SK-N-SH treated with all-trans-retinoic acid at 6 μM for 48 hours (cell line): ENCODE data around the gene NOCT.
A peak's percentile ranks its signal among the peaks of the same experiment; 100 is the strongest.

Experiments
- ATAC-seq: fragments of 200-7000 bp; cut with Tn5 transposase; 3 replicates; pipeline ENCODE4 v1.9.1; 2020; ENCODE audit warnings: mild to moderate bottlenecking, moderate library complexity
- ARNTL ChIP-seq: fragments of 450-650 bp; formaldehyde crosslinking; IDR thresholded peaks from 2 replicates; pipeline ENCODE4 v1.5.0; 2020; ENCODE audit warnings: low read depth, mild to moderate bottlenecking, moderate library complexity, borderline replicate concordance
- BACH2 ChIP-seq: fragments of 250-450 bp; sonication (Bioruptor Pico); IDR thresholded peaks from 2 replicates; pipeline ENCODE4 v1.9.0; 2021; ENCODE audit warnings: mild to moderate bottlenecking, borderline replicate concordance
- CSDC2 ChIP-seq: fragments of 250-450 bp; sonication (Bioruptor Pico); IDR thresholded peaks from 2 replicates; pipeline ENCODE4 v1.5.0; 2020; ENCODE audit warnings: mild to moderate bottlenecking, moderate library complexity
- ESRRG ChIP-seq: fragments of 250-450 bp; sonication (Bioruptor Pico); IDR thresholded peaks from 2 replicates; pipeline ENCODE4 v1.6.1; 2021; ENCODE audit warnings: mild to moderate bottlenecking
- GLIS3 ChIP-seq: fragments of 250-450 bp; sonication (Bioruptor Pico); IDR thresholded peaks from 2 replicates; pipeline ENCODE4 v1.5.0; 2020; ENCODE audit warnings: mild to moderate bottlenecking, moderate library complexity
- ISL1 ChIP-seq: fragments of 250-450 bp; sonication (Bioruptor Pico); IDR thresholded peaks from 2 replicates; pipeline ENCODE4 v2.1.2; 2022; ENCODE audit warnings: mild to moderate bottlenecking, moderate library complexity
- OSR1 ChIP-seq: fragments of 250-450 bp; sonication (Bioruptor Pico); IDR thresholded peaks from 2 replicates; pipeline ENCODE4 v1.8.0; 2022; ENCODE audit warnings: moderate library complexity, mild to moderate bottlenecking, inconsistent platforms
- PPARA ChIP-seq: fragments of 250-450 bp; sonication (Bioruptor Pico); IDR thresholded peaks from 2 replicates; pipeline ENCODE4 v1.5.0; 2020; ENCODE audit warnings: mild to moderate bottlenecking, borderline replicate concordance
- RARB ChIP-seq: fragments of 250-450 bp; sonication (Bioruptor Pico); IDR thresholded peaks from 2 replicates; pipeline ENCODE4 v1.8.0; 2021; ENCODE audit warnings: mild to moderate bottlenecking, moderate library complexity
- SNAI2 ChIP-seq: fragments of 250-450 bp; sonication (Bioruptor Pico); IDR thresholded peaks from 2 replicates; pipeline ENCODE4 v1.5.0; 2020; ENCODE audit warnings: mild to moderate bottlenecking, moderate library complexity
- TCF4 ChIP-seq: fragments of 250-450 bp; sonication (Bioruptor Pico); IDR thresholded peaks from 2 replicates; pipeline ENCODE4 v1.8.0; 2021; ENCODE audit warnings: mild to moderate bottlenecking, moderate library complexity, borderline replicate concordance
- TOX ChIP-seq: fragments of 250-450 bp; sonication (Bioruptor Pico); IDR thresholded peaks from 2 replicates; pipeline ENCODE4 v1.8.0; 2021; ENCODE audit warnings: mild to moderate bottlenecking, moderate library complexity, borderline replicate concordance
- ZC3H10 ChIP-seq: fragments of 250-450 bp; sonication (Bioruptor Pico); IDR thresholded peaks from 2 replicates; pipeline ENCODE4 v1.5.1; 2021; ENCODE audit warnings: mild to moderate bottlenecking, moderate library complexity
- ZFP3 ChIP-seq: fragments of 250-450 bp; sonication (Bioruptor Pico); IDR thresholded peaks from 2 replicates; pipeline ENCODE4 v1.5.0; 2020; ENCODE audit warnings: mild to moderate bottlenecking, moderate library complexity
- ZNF565 ChIP-seq: fragments of 450-650 bp; formaldehyde crosslinking; conservative IDR thresholded peaks from 2 replicates; pipeline ENCODE4 v1.5.0; 2020; ENCODE audit warnings: low read depth, mild to moderate bottlenecking, moderate library complexity
- ZNF70 ChIP-seq: fragments of 450-650 bp; formaldehyde crosslinking; IDR thresholded peaks from 2 replicates; pipeline ENCODE4 v1.5.0; 2020; ENCODE audit warnings: mild to moderate bottlenecking, moderate library complexity
- TF ChIP-seq, protein P1 (sequence below): fragments of 250-450 bp; sonication (Bioruptor Pico); IDR thresholded peaks from 2 replicates; pipeline ENCODE4 v1.8.0; 2020; ENCODE audit warnings: mild to moderate bottlenecking, moderate library complexity, borderline replicate concordance
- TF ChIP-seq, protein P2 (sequence below): fragments of 250-450 bp; sonication (Bioruptor Pico); IDR thresholded peaks from 2 replicates; pipeline ENCODE4 v1.5.1; 2021; ENCODE audit warnings: mild to moderate bottlenecking, moderate library complexity
- TF ChIP-seq, protein P3 (sequence below): fragments of 250-450 bp; sonication (Bioruptor Pico); IDR thresholded peaks from 2 replicates; pipeline ENCODE4 v1.8.0; 2021; ENCODE audit warnings: low read depth, mild to moderate bottlenecking, moderate library complexity, borderline replicate concordance
- TF ChIP-seq, protein P4 (sequence below): fragments of 250-450 bp; sonication (Bioruptor Pico); IDR thresholded peaks from 2 replicates; pipeline ENCODE4 v1.5.1; 2020; ENCODE audit warnings: low read depth, mild to moderate bottlenecking, moderate library complexity

NOCT gene, protein sequence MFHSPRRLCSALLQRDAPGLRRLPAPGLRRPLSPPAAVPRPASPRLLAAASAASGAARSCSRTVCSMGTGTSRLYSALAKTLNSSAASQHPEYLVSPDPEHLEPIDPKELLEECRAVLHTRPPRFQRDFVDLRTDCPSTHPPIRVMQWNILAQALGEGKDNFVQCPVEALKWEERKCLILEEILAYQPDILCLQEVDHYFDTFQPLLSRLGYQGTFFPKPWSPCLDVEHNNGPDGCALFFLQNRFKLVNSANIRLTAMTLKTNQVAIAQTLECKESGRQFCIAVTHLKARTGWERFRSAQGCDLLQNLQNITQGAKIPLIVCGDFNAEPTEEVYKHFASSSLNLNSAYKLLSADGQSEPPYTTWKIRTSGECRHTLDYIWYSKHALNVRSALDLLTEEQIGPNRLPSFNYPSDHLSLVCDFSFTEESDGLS

DNA sequence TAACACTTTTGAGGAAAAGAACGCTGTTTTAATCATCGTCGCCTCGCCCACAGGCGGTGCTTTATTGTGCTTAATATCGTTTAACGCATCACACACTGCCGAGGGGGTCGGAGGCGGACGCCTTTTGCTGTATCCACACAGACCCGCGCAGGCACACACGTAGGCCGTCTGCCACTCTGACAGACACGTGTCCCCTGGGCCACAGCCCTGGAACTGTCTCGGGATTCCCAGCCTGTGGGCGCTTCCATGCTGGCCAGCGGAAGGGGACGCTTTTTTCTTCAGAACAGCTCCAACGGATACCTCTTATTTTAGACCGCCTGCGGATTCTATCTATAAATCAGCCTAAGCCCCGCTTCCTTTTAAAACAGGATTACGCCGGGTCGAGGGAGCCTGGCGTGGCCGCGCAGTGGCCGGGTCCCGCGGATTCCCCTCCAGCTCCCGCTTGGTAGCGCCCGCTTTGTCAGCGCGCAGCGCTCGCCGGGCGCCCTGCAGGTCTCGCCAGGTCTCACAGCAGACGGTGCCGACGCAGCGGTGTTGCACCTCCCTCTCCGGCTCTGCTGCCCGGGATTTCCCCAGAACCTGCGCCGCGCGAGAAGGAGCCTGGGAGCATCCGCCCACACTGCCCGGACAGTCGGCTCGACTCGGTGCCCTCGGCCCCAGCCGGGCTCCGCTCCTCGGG, at the start of gene NOCT:
TSS of gene NOCT (plus strand) at position 513 of the 679 bp plus-strand sequence. CDS start 201 bp downstream, outside the sequence.
- peak; percentile 88 for ATAC-seq
- no peak for TF ChIP-seq TOX (CRISPR knock-in tag)
- no peak for TF ChIP-seq OSR1
- TF ChIP-seq RARB (CRISPR knock-in tag) = no peak
- TF ChIP-seq ESRRG (CRISPR knock-in tag) = no peak
- TF ChIP-seq, protein P1, sequence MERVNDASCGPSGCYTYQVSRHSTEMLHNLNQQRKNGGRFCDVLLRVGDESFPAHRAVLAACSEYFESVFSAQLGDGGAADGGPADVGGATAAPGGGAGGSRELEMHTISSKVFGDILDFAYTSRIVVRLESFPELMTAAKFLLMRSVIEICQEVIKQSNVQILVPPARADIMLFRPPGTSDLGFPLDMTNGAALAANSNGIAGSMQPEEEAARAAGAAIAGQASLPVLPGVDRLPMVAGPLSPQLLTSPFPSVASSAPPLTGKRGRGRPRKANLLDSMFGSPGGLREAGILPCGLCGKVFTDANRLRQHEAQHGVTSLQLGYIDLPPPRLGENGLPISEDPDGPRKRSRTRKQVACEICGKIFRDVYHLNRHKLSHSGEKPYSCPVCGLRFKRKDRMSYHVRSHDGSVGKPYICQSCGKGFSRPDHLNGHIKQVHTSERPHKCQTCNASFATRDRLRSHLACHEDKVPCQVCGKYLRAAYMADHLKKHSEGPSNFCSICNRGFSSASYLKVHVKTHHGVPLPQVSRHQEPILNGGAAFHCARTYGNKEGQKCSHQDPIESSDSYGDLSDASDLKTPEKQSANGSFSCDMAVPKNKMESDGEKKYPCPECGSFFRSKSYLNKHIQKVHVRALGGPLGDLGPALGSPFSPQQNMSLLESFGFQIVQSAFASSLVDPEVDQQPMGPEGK = no peak
- TF ChIP-seq ZC3H10 (CRISPR knock-in tag) = no peak
- TF ChIP-seq BACH2 (CRISPR knock-in tag) = no peak
- TF ChIP-seq PPARA (CRISPR knock-in tag) = no peak

DNA sequence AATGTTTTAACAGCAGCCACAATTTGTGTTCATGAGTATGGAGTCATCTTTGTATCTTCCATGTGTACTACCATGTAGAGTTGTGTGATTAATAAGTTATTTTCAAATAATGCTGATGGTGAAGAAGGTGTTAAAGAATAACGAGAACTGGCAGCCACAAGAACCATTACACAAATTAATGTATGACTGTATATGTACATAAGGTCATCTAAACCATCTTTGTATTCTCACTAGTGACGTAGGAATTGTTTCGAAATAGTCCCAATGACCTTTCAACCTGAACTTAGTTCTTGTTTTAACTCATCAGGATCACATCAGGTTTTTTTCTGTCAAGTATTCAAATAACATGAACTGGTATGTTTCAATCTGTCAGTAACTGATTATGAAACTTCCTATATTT, 48.3 kb upstream of the NOCT start:
- no peak for TF ChIP-seq ISL1 (CRISPR knock-in tag)
- TF ChIP-seq, protein P2, sequence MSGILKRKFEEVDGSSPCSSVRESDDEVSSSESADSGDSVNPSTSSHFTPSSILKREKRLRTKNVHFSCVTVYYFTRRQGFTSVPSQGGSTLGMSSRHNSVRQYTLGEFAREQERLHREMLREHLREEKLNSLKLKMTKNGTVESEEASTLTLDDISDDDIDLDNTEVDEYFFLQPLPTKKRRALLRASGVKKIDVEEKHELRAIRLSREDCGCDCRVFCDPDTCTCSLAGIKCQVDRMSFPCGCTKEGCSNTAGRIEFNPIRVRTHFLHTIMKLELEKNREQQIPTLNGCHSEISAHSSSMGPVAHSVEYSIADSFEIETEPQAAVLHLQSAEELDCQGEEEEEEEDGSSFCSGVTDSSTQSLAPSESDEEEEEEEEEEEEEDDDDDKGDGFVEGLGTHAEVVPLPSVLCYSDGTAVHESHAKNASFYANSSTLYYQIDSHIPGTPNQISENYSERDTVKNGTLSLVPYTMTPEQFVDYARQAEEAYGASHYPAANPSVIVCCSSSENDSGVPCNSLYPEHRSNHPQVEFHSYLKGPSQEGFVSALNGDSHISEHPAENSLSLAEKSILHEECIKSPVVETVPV (CRISPR knock-in tag) = no peak
- TF ChIP-seq ZNF70 (CRISPR knock-in tag) = no peak
- TF ChIP-seq, protein P3, sequence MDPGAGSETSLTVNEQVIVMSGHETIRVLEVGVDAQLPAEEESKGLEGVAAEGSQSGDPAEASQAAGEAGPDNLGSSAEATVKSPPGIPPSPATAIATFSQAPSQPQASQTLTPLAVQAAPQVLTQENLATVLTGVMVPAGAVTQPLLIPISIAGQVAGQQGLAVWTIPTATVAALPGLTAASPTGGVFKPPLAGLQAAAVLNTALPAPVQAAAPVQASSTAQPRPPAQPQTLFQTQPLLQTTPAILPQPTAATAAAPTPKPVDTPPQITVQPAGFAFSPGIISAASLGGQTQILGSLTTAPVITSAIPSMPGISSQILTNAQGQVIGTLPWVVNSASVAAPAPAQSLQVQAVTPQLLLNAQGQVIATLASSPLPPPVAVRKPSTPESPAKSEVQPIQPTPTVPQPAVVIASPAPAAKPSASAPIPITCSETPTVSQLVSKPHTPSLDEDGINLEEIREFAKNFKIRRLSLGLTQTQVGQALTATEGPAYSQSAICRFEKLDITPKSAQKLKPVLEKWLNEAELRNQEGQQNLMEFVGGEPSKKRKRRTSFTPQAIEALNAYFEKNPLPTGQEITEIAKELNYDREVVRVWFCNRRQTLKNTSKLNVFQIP (CRISPR knock-in tag) = no peak
- TF ChIP-seq ZC3H10 (CRISPR knock-in tag) = no peak
- TF ChIP-seq TOX (CRISPR knock-in tag) = no peak
- TF ChIP-seq ARNTL = no peak
- TF ChIP-seq CSDC2 (CRISPR knock-in tag) = no peak
- no peak for TF ChIP-seq PPARA (CRISPR knock-in tag)
- no peak for TF ChIP-seq SNAI2 (CRISPR knock-in tag)
- no peak for TF ChIP-seq TCF4 (CRISPR knock-in tag)
- TF ChIP-seq OSR1 = no peak
- no peak for TF ChIP-seq GLIS3
- TF ChIP-seq ZNF565 = no peak
- TF ChIP-seq ZFP3 (CRISPR knock-in tag) = no peak
- no peak for TF ChIP-seq ESRRG (CRISPR knock-in tag)
- TF ChIP-seq RARB (CRISPR knock-in tag) = no peak
- TF ChIP-seq, protein P4, sequence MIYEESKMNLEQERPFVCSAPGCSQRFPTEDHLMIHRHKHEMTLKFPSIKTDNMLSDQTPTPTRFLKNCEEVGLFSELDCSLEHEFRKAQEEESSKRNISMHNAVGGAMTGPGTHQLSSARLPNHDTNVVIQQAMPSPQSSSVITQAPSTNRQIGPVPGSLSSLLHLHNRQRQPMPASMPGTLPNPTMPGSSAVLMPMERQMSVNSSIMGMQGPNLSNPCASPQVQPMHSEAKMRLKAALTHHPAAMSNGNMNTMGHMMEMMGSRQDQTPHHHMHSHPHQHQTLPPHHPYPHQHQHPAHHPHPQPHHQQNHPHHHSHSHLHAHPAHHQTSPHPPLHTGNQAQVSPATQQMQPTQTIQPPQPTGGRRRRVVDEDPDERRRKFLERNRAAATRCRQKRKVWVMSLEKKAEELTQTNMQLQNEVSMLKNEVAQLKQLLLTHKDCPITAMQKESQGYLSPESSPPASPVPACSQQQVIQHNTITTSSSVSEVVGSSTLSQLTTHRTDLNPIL (CRISPR knock-in tag) = no peak
- TF ChIP-seq, protein P1 = no peak
- no peak for ATAC-seq
